ENCODE data around the gene FBXL3. TPM values are rescaled to one million over a fixed set of nuclear protein-coding genes. Genes with fewer than 3 reads are reported as not detected.

FBXL3 gene
- total and polyA plus RNA-seq, 4 donors, result 10.2 to 60.4 (median 28.1) TPM

GRCh38 chr13:77048681-77049080 lies 21.7 kb upstream of the FBXL3 start:
- no peak for DNase-seq (ENCODE audit: low spot score)
- TF ChIP-seq SP1 (IDR thresholded peaks at IDR 0.05) (no peak), ZBTB33 (IDR thresholded peaks at IDR 0.05) (no peak), MAX (IDR thresholded peaks at IDR 0.05) (no peak), CTCF (IDR thresholded peaks at IDR 0.05; ENCODE audit: low read depth, low read length, missing input control) (no peak), YY1 (IDR thresholded peaks at IDR 0.05) (no peak), RAD21 (IDR thresholded peaks at IDR 0.05) (no peak), REST (IDR thresholded peaks at IDR 0.05) (no peak), RXRA (IDR thresholded peaks at IDR 0.05) (no peak), TAF1 (conservative IDR thresholded peaks at IDR 0.05) (no peak), FOXA2 (IDR thresholded peaks at IDR 0.05) (no peak), GABPA (IDR thresholded peaks at IDR 0.05 in 1 of 2, conservative IDR thresholded peaks at IDR 0.05 in 1 of 2) (no peak), HNF4A (conservative IDR thresholded peaks at IDR 0.05) (no peak), EGR1 (IDR thresholded peaks at IDR 0.05; ENCODE audit: low read depth in 2 of 2) (no peak), FOXA1 (IDR thresholded peaks at IDR 0.05) (no peak), ATF3 (IDR thresholded peaks at IDR 0.05) (no peak), JUND (IDR thresholded peaks at IDR 0.05) (no peak), HNF4G (IDR thresholded peaks at IDR 0.05) (no peak)
- 62% methylated on average over 4 of the region's 4 CpGs for WGBS
- H3K27ac ChIP-seq (ENCODE audit: low read depth in 1 of 2, low read length in 2 of 2), result no peak overlapping the region
- H3K36me3 ChIP-seq (ENCODE audit: control insufficient read depth in 4 of 4, insufficient read depth in 3 of 4, low read depth in 1 of 4, low read length in 3 of 4), result peaks cover 3 to 25% (median 14%) of the 10 kb centered on the region in 4 donors
- H3K4me1 ChIP-seq (ENCODE audit: control insufficient read depth in 4 of 4, insufficient read depth in 4 of 4, low read length in 3 of 4), result peaks cover 0 to 5% (median 3%) of the 10 kb centered on the region in 4 donors
- no peak overlapping the region for H3K4me3 ChIP-seq (ENCODE audit: low read depth in 1 of 3, low read length in 3 of 3)
- no peaks in the 10 kb centered on the region for H3K27me3 ChIP-seq (ENCODE audit: control insufficient read depth in 4 of 4, insufficient read depth in 4 of 4, low read length in 3 of 4)
- H3K9ac ChIP-seq (ENCODE audit: low read depth in 1 of 2, low read length in 2 of 2), result no peak overlapping the region
- H3K9me3 ChIP-seq (ENCODE audit: control insufficient read depth in 4 of 4, low read length in 3 of 4), result no peaks in the 10 kb centered on the region

Measured in liver (tissue), 9 donors.